ENCODE measurements around the gene SAP30L.

Gene SAP30L

DNA sequence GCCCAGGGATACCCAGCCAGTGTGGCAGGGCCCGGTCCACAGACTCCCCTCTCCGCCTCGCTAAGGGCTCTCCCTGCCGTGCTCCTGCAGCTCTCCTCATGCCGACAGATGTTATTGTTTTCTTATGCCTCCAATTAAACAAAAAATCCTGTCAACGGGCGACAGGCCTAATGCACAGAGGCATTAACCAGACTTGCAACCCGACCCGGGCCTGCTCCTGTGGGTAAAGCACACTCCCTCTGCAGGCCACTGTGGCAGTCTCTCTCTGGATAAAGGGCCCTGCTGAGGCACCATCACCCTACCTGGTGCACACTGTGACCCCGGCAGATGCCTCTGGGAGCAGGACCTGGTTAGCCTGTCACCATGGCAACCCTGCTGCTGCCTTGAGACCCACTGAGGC, 59.8 kb downstream of the SAP30L start:
- no peak for FAIRE-seq
- no peak for DNase-seq (ENCODE audit: insufficient read length, low spot score)

GRCh38 chr5:154506049-154506715, 60.4 kb downstream of the SAP30L start:
- DNase-seq (ENCODE audit: insufficient read length, low spot score) = no peak
- no peak for FAIRE-seq

DNA sequence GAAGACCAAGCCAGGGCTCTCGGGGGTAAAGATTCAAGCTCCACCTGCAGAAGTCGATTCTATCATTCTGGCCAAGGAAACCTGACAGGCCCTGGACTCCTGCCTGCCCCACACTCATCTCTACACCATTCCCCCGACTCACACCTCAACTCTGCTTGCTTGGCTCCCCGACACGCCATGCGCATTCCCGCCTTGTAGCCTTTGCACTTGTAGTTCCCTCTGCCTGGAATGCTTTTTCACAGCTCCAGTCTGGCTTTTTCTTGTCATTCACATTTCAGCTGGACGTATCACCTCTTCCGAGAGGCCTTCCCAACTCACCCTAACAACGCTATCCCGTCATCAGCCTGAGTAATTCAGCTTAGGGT, 60.9 kb downstream of the SAP30L start:
- FAIRE-seq = no peak
- DNase-seq (ENCODE audit: insufficient read length, low spot score) = no peak

- no peak for FAIRE-seq
- no peak for DNase-seq (ENCODE audit: insufficient read length, low spot score)
Observed at GRCh38 chr5:154508114-154508513, 62.3 kb downstream of the SAP30L start.

- no peak for FAIRE-seq
- no peak for DNase-seq (ENCODE audit: insufficient read length, low spot score)
Observed at GRCh38 chr5:154509784-154510555, 64.2 kb downstream of the SAP30L start.
